GM12878 (cell line): ENCODE results near the gene ACOT7. TPM values are rescaled to one million over a fixed set of nuclear protein-coding genes. Genes with fewer than 3 reads are reported as not detected.

ENCODE experiments used
- ATAC-seq: fragments of 200-7000 bp; cut with Tn5 transposase; 3 replicates; pipeline ENCODE4 v1.9.1; 2020; ENCODE audit warnings: mild to moderate bottlenecking, moderate library complexity
- BruUV-seq: library from RNA; stranded (reverse); fragments of 400-500 nt; replicated peaks from 2 replicates; lab custom pipeline; 2021; lab: Mats Ljungman, UMichigan
- CTCF ChIA-PET: fragments of 300-600 bp; sonication (Branson Sonifier 250); formaldehyde crosslinking; extraction: SDS; loops from one replicate; lab custom pipeline; 2021; ENCODE audit warnings: inconsistent platforms; lab: Yijun Ruan, JAX
- POLR2A ChIA-PET: fragments of 350-600 bp; formaldehyde crosslinking; extraction: SDS; loops from one replicate; lab custom pipeline; 2021; ENCODE audit warnings: inconsistent platforms; lab: Charles Lee
- RAD21 ChIA-PET: fragments of 300-600 bp; sonication (Branson Sonifier 250); formaldehyde crosslinking; loops from one replicate; lab custom pipeline; 2023; ENCODE audit warnings: antibody characterized with exemption; ENCODE audit not compliant: unreplicated experiment; lab: Charles Lee
- SMC1A ChIA-PET: fragments of 300-600 bp; sonication (Branson Sonifier 250); formaldehyde crosslinking; loops from one replicate; lab custom pipeline; 2023; ENCODE audit not compliant: unreplicated experiment, uncharacterized antibody; lab: Charles Lee
- DNase-seq: peaks from one replicate; pipeline ENCODE4 v3.0.0-alpha.2; 2011; ENCODE audit warnings: low read depth, low spot score
- FAIRE-seq: peaks from 3 replicates; lab custom pipeline; 2011; peaks lifted over from hg19 to GRCh38; lab: Jason Lieb, UNC
- H2AFZ ChIP-seq: 2 replicates; pipeline ENCODE4 v1.6.0; 2011; ENCODE audit warnings: low read depth, low read length, control low read depth; ENCODE audit not compliant: control insufficient read depth
- H3K27ac ChIP-seq: 2 replicates; pipeline ENCODE4 v1.5.1; 2011; ENCODE audit warnings: control low read depth; ENCODE audit not compliant: control insufficient read depth, insufficient read depth
- H3K27me3 ChIP-seq, 2 experiments: replicated peaks in 1 of 2; 2 replicates each; pipeline versions ENCODE4 v1.6.0 to v1.6.1; 2011; ENCODE audit warnings: low read length in 1 of 2; ENCODE audit not compliant: control insufficient read depth in 2 of 2, insufficient read depth in 2 of 2
- H3K36me3 ChIP-seq, 2 experiments: 2 replicates each; pipeline ENCODE4 v1.5.1; 2011; ENCODE audit warnings: low read length in 1 of 2; ENCODE audit not compliant: control insufficient read depth in 2 of 2, insufficient read depth in 2 of 2
- H3K4me1 ChIP-seq: 2 replicates; pipeline ENCODE4 v1.6.1; 2011; ENCODE audit warnings: mild to moderate bottlenecking, low read length, moderate library complexity, mixed read lengths; ENCODE audit not compliant: control insufficient read depth, insufficient read depth
- H3K4me2 ChIP-seq: 2 replicates; pipeline ENCODE4 v1.6.0; 2011; ENCODE audit warnings: control low read depth; ENCODE audit not compliant: control insufficient read depth, insufficient read depth
- H3K4me3 ChIP-seq: fragments of 200-600 bp; sonication (generic); 2 replicates; pipeline ENCODE4 v1.5.1; 2016
- H3K79me2 ChIP-seq: 2 replicates; pipeline ENCODE4 v1.6.0; 2011; ENCODE audit warnings: low read length; ENCODE audit not compliant: control insufficient read depth, insufficient read depth
- H3K9ac ChIP-seq: 2 replicates; pipeline ENCODE4 v1.8.0; 2011; ENCODE audit warnings: low read length, control low read depth, mixed read lengths; ENCODE audit not compliant: control insufficient read depth, insufficient read depth
- H3K9me3 ChIP-seq: replicated peaks from 3 replicates; pipeline ENCODE4 v1.5.1; 2011; ENCODE audit warnings: mild to moderate bottlenecking, low read length; ENCODE audit not compliant: control insufficient read depth, insufficient read depth
- H4K20me1 ChIP-seq: 2 replicates; pipeline ENCODE4 v1.6.0; 2011; ENCODE audit not compliant: control insufficient read depth, insufficient read depth
- BCLAF1 ChIP-seq: fragments of 450-650 bp; IDR thresholded peaks from 2 replicates; pipeline ENCODE4 v1.6.1; 2017; ENCODE audit warnings: antibody characterized with exemption, mild to moderate bottlenecking, moderate library complexity
- ETV6 ChIP-seq, 2 experiments: fragments of 450-650 bp in 1 of 2; IDR thresholded peaks in 1 of 2; conservative IDR thresholded peaks in 1 of 2; 2 replicates each; pipeline ENCODE4 v1.6.1; 2014; ENCODE audit warnings: antibody characterized with exemption in 1 of 2, borderline replicate concordance in 1 of 2, low read depth in 1 of 2, mild to moderate bottlenecking in 1 of 2, moderate library complexity in 1 of 2
- HSF1 ChIP-seq: fragments of 150-350 bp; IDR thresholded peaks from 2 replicates; pipeline ENCODE4 v1.6.1; 2014; ENCODE audit warnings: mild to moderate bottlenecking, low read depth, low read length
- MTA3 ChIP-seq: IDR thresholded peaks from 2 replicates; pipeline ENCODE4 v1.6.1; 2012; ENCODE audit warnings: low read length, inconsistent platforms, borderline replicate concordance
- NFYA ChIP-seq: IDR thresholded peaks from 2 replicates; pipeline ENCODE4 v1.6.1; 2011; ENCODE audit warnings: low read depth, mild to moderate bottlenecking, low read length, improper control_type of control experiment, borderline replicate concordance
- RAD51 ChIP-seq: fragments of 450-650 bp; IDR thresholded peaks from 2 replicates; pipeline ENCODE4 v1.6.1; 2016; ENCODE audit warnings: moderate library complexity, mild to moderate bottlenecking, inconsistent platforms
- SIX5 ChIP-seq: IDR thresholded peaks from 2 replicates; pipeline ENCODE4 v1.6.1; 2011; ENCODE audit warnings: mild to moderate bottlenecking, low read depth, low read length, moderate library complexity; ENCODE audit not compliant: severe bottlenecking
- SPI1 ChIP-seq: IDR thresholded peaks from 2 replicates; pipeline ENCODE4 v1.6.1; 2011; ENCODE audit warnings: low read depth, mild to moderate bottlenecking, low read length, moderate library complexity, borderline replicate concordance; ENCODE audit not compliant: insufficient read depth
- USF1 ChIP-seq: IDR thresholded peaks from 2 replicates; pipeline ENCODE4 v1.6.1; 2011; ENCODE audit warnings: borderline replicate concordance, low read depth, mild to moderate bottlenecking, moderate library complexity, mixed read lengths, low read length; ENCODE audit not compliant: insufficient read depth; ENCODE audit errors: extremely low read length
- ZNF622 ChIP-seq: fragments of 450-650 bp; IDR thresholded peaks from 2 replicates; pipeline ENCODE4 v1.6.1; 2017; ENCODE audit warnings: mild to moderate bottlenecking, inconsistent platforms
- WGBS: methylation state at CpG from one replicate; pipeline ENCODE4 v1.1.6; 2016; ENCODE audit warnings: low lambda C conversion rate; ENCODE audit not compliant: insufficient replicate concordance, insufficient coverage; ENCODE audit errors: missing lambda C conversion rate; 5-methylcytosine and 5-hydroxymethylcytosine counted together
- in situ Hi-C: fragments of 300-500 bp; cut with MboI; formaldehyde crosslinking; loops from 9 replicates; pipeline ENCODE4 v1.14.3; 2018; ENCODE audit warnings: mixed read lengths
- intact Hi-C: fragments of 100-400 bp; cut with micrococcal nuclease; formaldehyde crosslinking; loops from one replicate; pipeline ENCODE4 v1.14.2; 2022; ENCODE audit not compliant: unreplicated experiment
- polyA plus RNA-seq, 11 experiments: library from polyadenylated mRNA; depleted of rRNA in 4 of 11; unstranded in 6 of 11; stranded (reverse) in 5 of 11; fragments of >200 nt; fragmentation: Nextera tagmentation in 4 of 11; fragmentation: Illumina TruSeq in 1 of 11; extraction: Ambion mirVana in 4 of 11; extraction: Trizol in 1 of 11; gene quantifications; 1 replicate in 1 of 11; 2 replicates in 10 of 11; pipeline versions ENCODE4 v1.2.1 to v1.2.3, GENCODE V29; 2011 to 2016; ENCODE audit warnings: inconsistent platforms in 2 of 11, missing spikeins in 2 of 11, low read depth in 1 of 11
- total RNA-seq, 4 experiments: library from RNA; depleted of rRNA in 3 of 4; stranded (reverse); fragments of >200 nt in 3 of 4; fragmentation: Illumina TruSeq in 1 of 4; extraction: Trizol in 1 of 4; gene quantifications; 2 replicates each; pipeline versions ENCODE4 v1.2.1 to v1.2.3, GENCODE V29; 2013 to 2021

The ACOT7 gene
- total and polyA plus RNA-seq, 10 of the 15 experiments (the other 5 are each of a cell fraction or from before 2014, with no cell fraction given), result 8.9 to 206 (median 61.2) TPM

GRCh38 chr1:6298530-6298929 lies 95.0 kb downstream of the ACOT7 start:
- Histone ChIP-seq H3K4me1 (peaks cover 4% of the 10 kb centered on the region; the same call in 1 of the 2 replicates), H3K36me3 (peaks cover 3 to 10% of the 10 kb centered on the region in 2 experiments), H3K4me2 (no peak overlapping the region), H3K4me3 (no peak overlapping the region), H3K9me3 (no peaks in the 10 kb centered on the region), H3K79me2 (no peaks in the 10 kb centered on the region), H3K9ac (no peak overlapping the region), H3K27ac (no peak overlapping the region), H3K27me3 (no peaks in the 10 kb centered on the region), H2AFZ (no peak overlapping the region), H4K20me1 (no peaks in the 10 kb centered on the region)
- in situ Hi-C loops, result no loop called here
- CTCF ChIA-PET, result interaction anchor here (1.3 kb wide), 1 partner anchor 49 kb away, joined by 3 read pairs; no protein-coding TSS in a partner anchor
- intact Hi-C loops, result no loop called here
- RAD21 ChIA-PET, result no interaction called here
- no peak for TF ChIP-seq HSF1
- TF ChIP-seq MTA3, result no peak
- TF ChIP-seq SIX5, result no peak
- FAIRE-seq (no peak), DNase-seq (no peak), ATAC-seq (no peak)
- SMC1A ChIA-PET, result no interaction called here
- BruUV-seq, result no TSS peak
- 88% methylated on average over 8 of the region's 8 CpGs for WGBS
- POLR2A ChIA-PET, result no interaction called here

- BruUV-seq, result no TSS peak
- intact Hi-C loops (no loop called here), in situ Hi-C loops (no loop called here)
- DNase-seq (no peak), ATAC-seq (no peak), FAIRE-seq (no peak)
- no peak overlapping the region for H3K27ac ChIP-seq
- no peak overlapping the region for H3K9ac ChIP-seq
- H2AFZ ChIP-seq, result no peak overlapping the region
- ChIA-PET SMC1A (no interaction called here), POLR2A (no interaction called here), CTCF (no interaction called here), RAD21 (no interaction called here)
- H3K79me2 ChIP-seq, result no peaks in the 10 kb centered on the region
- no peaks in the 10 kb centered on the region for H4K20me1 ChIP-seq
- peaks cover 3 to 14% of the 10 kb centered on the region in 2 experiments for H3K36me3 ChIP-seq
- H3K4me1 ChIP-seq, result peaks cover 11% of the 10 kb centered on the region
- H3K4me2 ChIP-seq, result no peak overlapping the region
- H3K9me3 ChIP-seq, result no peaks in the 10 kb centered on the region
- 94% methylated on average over 6 of the region's 6 CpGs for WGBS
- no peaks in the 10 kb centered on the region for H3K27me3 ChIP-seq
- no peak overlapping the region for H3K4me3 ChIP-seq
- no peak for TF ChIP-seq USF1
- TF ChIP-seq ETV6 (conservative IDR thresholded peaks at IDR 0.05 in 1 of 2, IDR thresholded peaks at IDR 0.05 in 1 of 2; ENCODE audit: borderline replicate concordance in 1 of 2, low read depth in 1 of 2), result no peak
- no peak for TF ChIP-seq RAD51
- TF ChIP-seq BCLAF1, result no peak
- TF ChIP-seq NFYA, result no peak
- TF ChIP-seq MTA3, result no peak
- no peak for TF ChIP-seq SPI1
- no peak for TF ChIP-seq ZNF622
Observed at GRCh38 chr1:6295910-6296309, 97.7 kb downstream of the ACOT7 start.
